Fibroblast of lung (primary cell): ENCODE measurements around the gene CREB3. TPM values are rescaled to one million over a fixed set of nuclear protein-coding genes. Genes with fewer than 3 reads are reported as not detected.

Experiments
- DNase-seq, 2 donors: peaks; one replicate each; pipeline versions ENCODE4 v3.0.0 to v3.0.0-alpha.2; 2010; ENCODE audit warnings: low read depth in 2 of 2
- H2AFZ ChIP-seq: 2 replicates; pipeline ENCODE4 v1.5.1; 2012; ENCODE audit warnings: low read length, control low read depth, inconsistent platforms
- H3K27ac ChIP-seq: 2 replicates; pipeline ENCODE4 v1.5.1; 2011; ENCODE audit warnings: low read length, control low read depth; ENCODE audit not compliant: insufficient read depth
- H3K27me3 ChIP-seq: 2 replicates; pipeline ENCODE4 v1.5.1; 2011; ENCODE audit warnings: mild to moderate bottlenecking, low read length; ENCODE audit not compliant: control insufficient read depth, insufficient read depth
- H3K36me3 ChIP-seq: 2 replicates; pipeline ENCODE4 v1.5.1; 2011; ENCODE audit warnings: low read length; ENCODE audit not compliant: control insufficient read depth, insufficient read depth
- H3K4me1 ChIP-seq: 2 replicates; pipeline ENCODE4 v1.5.1; 2011; ENCODE audit warnings: low read length; ENCODE audit not compliant: control insufficient read depth, insufficient read depth; ENCODE audit errors: extremely low read depth
- H3K4me2 ChIP-seq: 2 replicates; pipeline ENCODE4 v1.5.1; 2011; ENCODE audit warnings: low read length, control low read depth; ENCODE audit not compliant: insufficient read depth; ENCODE audit errors: extremely low read depth
- H3K4me3 ChIP-seq, 4 experiments: fragments of 200-600 bp in 1 of 4; sonication (generic) in 1 of 4; replicated peaks in 1 of 4; 2 replicates each; pipeline ENCODE4 v1.5.1; 2011 to 2016; ENCODE audit warnings: low read length in 4 of 4, low read depth in 3 of 4, mild to moderate bottlenecking in 3 of 4, control low read depth in 2 of 4, inconsistent platforms in 1 of 4, mixed read lengths in 1 of 4; ENCODE audit not compliant: insufficient read depth in 1 of 4; ENCODE audit errors: control extremely low read depth in 1 of 4
- H3K79me2 ChIP-seq: 2 replicates; pipeline ENCODE4 v1.5.1; 2012; ENCODE audit warnings: mild to moderate bottlenecking, low read length, inconsistent platforms; ENCODE audit not compliant: control insufficient read depth, insufficient read depth
- H3K9ac ChIP-seq: 2 replicates; pipeline ENCODE4 v1.5.1; 2011; ENCODE audit warnings: mild to moderate bottlenecking, low read length, control low read depth; ENCODE audit not compliant: insufficient read depth
- H3K9me3 ChIP-seq: 2 replicates; pipeline ENCODE4 v1.5.1; 2012; ENCODE audit warnings: low read depth, low read length; ENCODE audit not compliant: control insufficient read depth, insufficient read depth
- H4K20me1 ChIP-seq: 2 replicates; pipeline ENCODE4 v1.5.1; 2011; ENCODE audit warnings: low read length; ENCODE audit not compliant: control insufficient read depth, insufficient read depth; ENCODE audit errors: extremely low read depth
- EZH2 ChIP-seq: IDR thresholded peaks from 2 replicates; pipeline ENCODE4 v1.5.1; 2012; ENCODE audit warnings: low read length, control low read depth, mild to moderate bottlenecking; ENCODE audit errors: missing control alignments
- polyA plus RNA-seq, 2 donors: library from polyadenylated mRNA; depleted of rRNA in 1 of 2; stranded (reverse) in 1 of 2; unstranded in 1 of 2; fragments of >200 nt; gene quantifications; 2 replicates each; pipeline ENCODE4 v1.2.1, GENCODE V29; 2011 to 2012; ENCODE audit warnings: missing spikeins in 1 of 2
- total RNA-seq: library from RNA; depleted of rRNA; stranded (reverse); fragments of >200 nt; gene quantifications from 2 replicates; pipeline ENCODE4 v1.2.1, GENCODE V29; 2014
- TF ChIP-seq, protein P1 (sequence below), 2 donors: IDR thresholded peaks in 1 of 2; conservative IDR thresholded peaks in 1 of 2; 1 replicate in 1 of 2; 2 replicates in 1 of 2; pipeline ENCODE4 v1.5.1; 2011 to 2012; ENCODE audit warnings: low read length in 2 of 2, control low read depth in 1 of 2, inconsistent platforms in 1 of 2, low read depth in 1 of 2, mild to moderate bottlenecking in 1 of 2

The CREB3 gene
- total and polyA plus RNA-seq, 2 donors (not counting 1 experiment from before 2014, with no cell fraction given): 50.2 to 70.2 TPM

DNA sequence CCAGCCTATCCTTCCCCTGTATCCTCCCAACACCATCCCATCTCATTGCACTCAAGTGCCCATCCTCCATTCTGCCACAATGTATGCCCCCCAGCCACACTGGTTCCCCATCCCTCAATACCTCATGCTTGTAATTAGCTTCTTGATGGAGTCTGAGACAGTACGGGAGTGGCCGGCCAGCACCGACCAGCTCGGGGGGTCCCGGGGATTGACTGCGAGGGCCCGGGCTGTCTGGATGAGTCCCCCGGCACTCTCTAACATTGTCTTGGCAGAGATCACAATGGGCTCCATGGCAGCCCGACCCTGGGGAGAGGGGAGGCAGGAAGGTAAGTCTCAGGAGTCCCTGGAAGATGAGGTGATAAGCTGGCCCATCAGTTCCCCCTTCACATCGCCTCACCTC lies 25.5 kb upstream of the CREB3 start:
- no peak overlapping the region for H3K27ac ChIP-seq
- H3K4me2 ChIP-seq: no peak overlapping the region
- no peak for DNase-seq
- no peaks in the 10 kb centered on the region for H3K79me2 ChIP-seq
- no peaks in the 10 kb centered on the region for H4K20me1 ChIP-seq
- no peaks in the 10 kb centered on the region for H3K9me3 ChIP-seq
- H3K4me1 ChIP-seq: no peaks in the 10 kb centered on the region
- no peak overlapping the region for H3K4me3 ChIP-seq
- TF ChIP-seq EZH2: no peak
- TF ChIP-seq, protein P1, sequence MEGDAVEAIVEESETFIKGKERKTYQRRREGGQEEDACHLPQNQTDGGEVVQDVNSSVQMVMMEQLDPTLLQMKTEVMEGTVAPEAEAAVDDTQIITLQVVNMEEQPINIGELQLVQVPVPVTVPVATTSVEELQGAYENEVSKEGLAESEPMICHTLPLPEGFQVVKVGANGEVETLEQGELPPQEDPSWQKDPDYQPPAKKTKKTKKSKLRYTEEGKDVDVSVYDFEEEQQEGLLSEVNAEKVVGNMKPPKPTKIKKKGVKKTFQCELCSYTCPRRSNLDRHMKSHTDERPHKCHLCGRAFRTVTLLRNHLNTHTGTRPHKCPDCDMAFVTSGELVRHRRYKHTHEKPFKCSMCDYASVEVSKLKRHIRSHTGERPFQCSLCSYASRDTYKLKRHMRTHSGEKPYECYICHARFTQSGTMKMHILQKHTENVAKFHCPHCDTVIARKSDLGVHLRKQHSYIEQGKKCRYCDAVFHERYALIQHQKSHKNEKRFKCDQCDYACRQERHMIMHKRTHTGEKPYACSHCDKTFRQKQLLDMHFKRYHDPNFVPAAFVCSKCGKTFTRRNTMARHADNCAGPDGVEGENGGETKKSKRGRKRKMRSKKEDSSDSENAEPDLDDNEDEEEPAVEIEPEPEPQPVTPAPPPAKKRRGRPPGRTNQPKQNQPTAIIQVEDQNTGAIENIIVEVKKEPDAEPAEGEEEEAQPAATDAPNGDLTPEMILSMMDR (conservative IDR thresholded peaks at IDR 0.05 in 1 of 2, IDR thresholded peaks at IDR 0.05 in 1 of 2; ENCODE audit: low read depth in 1 of 2, low read length in 2 of 2): no peak
- H2AFZ ChIP-seq: no peak overlapping the region
- H3K9ac ChIP-seq: no peak overlapping the region
- H3K36me3 ChIP-seq: peaks cover 68% of the 10 kb centered on the region
- H3K27me3 ChIP-seq: no peaks in the 10 kb centered on the region

DNA sequence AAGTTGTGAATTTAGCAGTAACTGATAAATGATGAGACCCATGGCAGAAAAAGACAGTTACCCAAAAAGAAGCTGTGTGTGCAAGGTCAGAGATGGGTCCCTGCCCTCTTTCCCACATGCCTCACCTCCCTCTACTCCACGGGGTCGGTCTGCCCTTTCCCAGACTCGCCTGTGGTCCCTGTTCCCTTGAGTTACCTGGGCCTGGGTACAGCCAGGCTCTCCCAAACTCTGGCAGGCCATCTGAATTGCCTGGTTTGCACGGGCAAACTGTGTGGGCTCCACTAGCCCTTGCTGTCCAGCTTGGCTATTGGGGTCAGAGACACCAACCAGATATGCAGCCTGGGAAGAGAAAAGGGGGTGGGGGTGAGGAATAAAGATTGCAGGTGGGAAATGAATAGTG lies 24.3 kb upstream of the CREB3 start:
- H3K79me2 ChIP-seq: no peaks in the 10 kb centered on the region
- no peak overlapping the region for H3K9ac ChIP-seq
- H3K27me3 ChIP-seq: no peaks in the 10 kb centered on the region
- no peak overlapping the region for H2AFZ ChIP-seq
- H4K20me1 ChIP-seq: no peaks in the 10 kb centered on the region
- no peak overlapping the region for H3K4me3 ChIP-seq
- no peak for DNase-seq
- no peak for TF ChIP-seq EZH2
- TF ChIP-seq, protein P1 (conservative IDR thresholded peaks at IDR 0.05 in 1 of 2, IDR thresholded peaks at IDR 0.05 in 1 of 2; ENCODE audit: low read depth in 1 of 2, low read length in 2 of 2): no peak
- no peak overlapping the region for H3K27ac ChIP-seq
- H3K4me2 ChIP-seq: no peak overlapping the region
- no peaks in the 10 kb centered on the region for H3K9me3 ChIP-seq
- no peaks in the 10 kb centered on the region for H3K4me1 ChIP-seq
- peaks cover 71% of the 10 kb centered on the region for H3K36me3 ChIP-seq

DNA sequence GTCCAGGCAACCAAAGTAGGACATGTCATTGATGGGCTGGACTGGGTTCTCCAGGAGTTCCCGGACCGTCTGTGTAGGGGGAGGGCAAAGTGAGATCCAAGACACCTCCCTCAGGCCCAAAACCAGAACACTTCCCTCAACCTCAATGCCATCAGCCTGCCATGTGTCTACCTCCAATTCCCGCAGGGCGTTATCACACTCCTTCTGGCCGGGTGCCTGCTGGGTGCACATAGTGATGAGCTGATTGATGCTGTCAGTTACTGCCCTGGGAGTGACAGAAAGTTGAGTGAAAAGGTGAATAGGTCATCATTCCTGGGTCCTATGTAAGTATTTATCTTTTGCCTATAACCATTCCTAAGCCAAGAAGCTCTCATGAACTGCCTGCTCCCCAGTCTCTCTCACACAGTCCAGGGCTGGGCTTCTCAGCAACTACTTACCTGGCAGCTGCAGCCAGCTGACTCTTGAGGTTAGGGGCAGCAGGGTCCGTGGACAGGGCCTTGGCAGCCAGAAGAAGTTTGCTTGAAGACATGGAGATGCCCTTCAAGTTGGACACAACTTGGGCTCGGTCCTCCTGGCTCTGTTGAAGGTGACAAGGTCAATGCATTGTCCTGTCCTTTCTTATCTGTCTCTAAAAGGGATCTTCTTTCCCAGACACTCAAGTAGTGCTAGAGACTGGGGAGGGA lies 21.5 kb upstream of the CREB3 start:
- H3K9ac ChIP-seq: no peak overlapping the region
- H3K79me2 ChIP-seq: no peaks in the 10 kb centered on the region
- no peak overlapping the region for H2AFZ ChIP-seq
- H3K4me3 ChIP-seq: no peak overlapping the region
- H3K4me2 ChIP-seq: no peak overlapping the region
- H3K27ac ChIP-seq: no peak overlapping the region
- H3K27me3 ChIP-seq: no peaks in the 10 kb centered on the region
- H3K9me3 ChIP-seq: no peaks in the 10 kb centered on the region
- H4K20me1 ChIP-seq: no peaks in the 10 kb centered on the region
- DNase-seq: no peak
- H3K36me3 ChIP-seq: peaks cover 64% of the 10 kb centered on the region
- no peak for TF ChIP-seq EZH2
- TF ChIP-seq, protein P1 (conservative IDR thresholded peaks at IDR 0.05 in 1 of 2, IDR thresholded peaks at IDR 0.05 in 1 of 2; ENCODE audit: low read depth in 1 of 2, low read length in 2 of 2): no peak
- H3K4me1 ChIP-seq: no peaks in the 10 kb centered on the region
